ENCODE measurements around the gene DDX10. TPM values are rescaled to one million over a fixed set of nuclear protein-coding genes. Genes with fewer than 3 reads are reported as not detected.

DDX10 gene
- total and polyA plus RNA-seq, 9 of the 15 experiments (the other 6 are each of a cell fraction or from before 2014, with no cell fraction given) = 33.9 to 94.6 (median 50.7) TPM

DNA sequence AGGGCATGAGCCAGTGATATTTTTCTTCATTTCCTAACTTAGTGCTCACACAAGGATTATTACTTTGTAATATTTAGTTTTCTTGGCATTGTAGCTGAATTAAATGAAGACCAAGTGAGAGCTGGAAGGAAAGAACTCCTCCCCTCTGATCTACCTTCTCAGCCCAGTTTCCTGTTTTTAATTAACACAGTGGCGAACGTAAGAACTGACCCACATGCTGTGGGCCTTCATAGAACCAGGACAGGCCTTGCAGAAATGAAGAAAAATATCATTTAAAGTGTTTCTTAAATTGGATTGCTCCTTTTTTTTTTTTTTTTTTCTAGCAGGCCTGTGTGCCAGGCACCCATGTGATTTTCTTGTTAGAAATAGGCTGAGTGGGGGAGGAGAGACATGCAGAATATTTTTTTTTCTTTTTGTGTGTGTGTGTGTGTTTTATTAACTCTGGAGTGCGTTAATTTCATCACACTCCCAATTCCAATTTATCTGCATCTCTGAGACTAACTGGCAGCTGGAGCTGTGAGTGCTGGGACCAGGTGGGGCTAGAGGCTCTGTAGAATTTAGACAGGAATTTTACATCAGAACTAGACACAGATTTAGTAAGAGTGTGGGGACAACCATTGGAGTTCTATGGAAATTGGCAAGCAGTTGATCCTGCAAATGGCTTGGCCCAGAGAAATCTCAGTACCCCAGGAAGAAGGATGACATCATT lies 320.5 kb downstream of the DDX10 start (continued):
- TF ChIP-seq, protein P1, sequence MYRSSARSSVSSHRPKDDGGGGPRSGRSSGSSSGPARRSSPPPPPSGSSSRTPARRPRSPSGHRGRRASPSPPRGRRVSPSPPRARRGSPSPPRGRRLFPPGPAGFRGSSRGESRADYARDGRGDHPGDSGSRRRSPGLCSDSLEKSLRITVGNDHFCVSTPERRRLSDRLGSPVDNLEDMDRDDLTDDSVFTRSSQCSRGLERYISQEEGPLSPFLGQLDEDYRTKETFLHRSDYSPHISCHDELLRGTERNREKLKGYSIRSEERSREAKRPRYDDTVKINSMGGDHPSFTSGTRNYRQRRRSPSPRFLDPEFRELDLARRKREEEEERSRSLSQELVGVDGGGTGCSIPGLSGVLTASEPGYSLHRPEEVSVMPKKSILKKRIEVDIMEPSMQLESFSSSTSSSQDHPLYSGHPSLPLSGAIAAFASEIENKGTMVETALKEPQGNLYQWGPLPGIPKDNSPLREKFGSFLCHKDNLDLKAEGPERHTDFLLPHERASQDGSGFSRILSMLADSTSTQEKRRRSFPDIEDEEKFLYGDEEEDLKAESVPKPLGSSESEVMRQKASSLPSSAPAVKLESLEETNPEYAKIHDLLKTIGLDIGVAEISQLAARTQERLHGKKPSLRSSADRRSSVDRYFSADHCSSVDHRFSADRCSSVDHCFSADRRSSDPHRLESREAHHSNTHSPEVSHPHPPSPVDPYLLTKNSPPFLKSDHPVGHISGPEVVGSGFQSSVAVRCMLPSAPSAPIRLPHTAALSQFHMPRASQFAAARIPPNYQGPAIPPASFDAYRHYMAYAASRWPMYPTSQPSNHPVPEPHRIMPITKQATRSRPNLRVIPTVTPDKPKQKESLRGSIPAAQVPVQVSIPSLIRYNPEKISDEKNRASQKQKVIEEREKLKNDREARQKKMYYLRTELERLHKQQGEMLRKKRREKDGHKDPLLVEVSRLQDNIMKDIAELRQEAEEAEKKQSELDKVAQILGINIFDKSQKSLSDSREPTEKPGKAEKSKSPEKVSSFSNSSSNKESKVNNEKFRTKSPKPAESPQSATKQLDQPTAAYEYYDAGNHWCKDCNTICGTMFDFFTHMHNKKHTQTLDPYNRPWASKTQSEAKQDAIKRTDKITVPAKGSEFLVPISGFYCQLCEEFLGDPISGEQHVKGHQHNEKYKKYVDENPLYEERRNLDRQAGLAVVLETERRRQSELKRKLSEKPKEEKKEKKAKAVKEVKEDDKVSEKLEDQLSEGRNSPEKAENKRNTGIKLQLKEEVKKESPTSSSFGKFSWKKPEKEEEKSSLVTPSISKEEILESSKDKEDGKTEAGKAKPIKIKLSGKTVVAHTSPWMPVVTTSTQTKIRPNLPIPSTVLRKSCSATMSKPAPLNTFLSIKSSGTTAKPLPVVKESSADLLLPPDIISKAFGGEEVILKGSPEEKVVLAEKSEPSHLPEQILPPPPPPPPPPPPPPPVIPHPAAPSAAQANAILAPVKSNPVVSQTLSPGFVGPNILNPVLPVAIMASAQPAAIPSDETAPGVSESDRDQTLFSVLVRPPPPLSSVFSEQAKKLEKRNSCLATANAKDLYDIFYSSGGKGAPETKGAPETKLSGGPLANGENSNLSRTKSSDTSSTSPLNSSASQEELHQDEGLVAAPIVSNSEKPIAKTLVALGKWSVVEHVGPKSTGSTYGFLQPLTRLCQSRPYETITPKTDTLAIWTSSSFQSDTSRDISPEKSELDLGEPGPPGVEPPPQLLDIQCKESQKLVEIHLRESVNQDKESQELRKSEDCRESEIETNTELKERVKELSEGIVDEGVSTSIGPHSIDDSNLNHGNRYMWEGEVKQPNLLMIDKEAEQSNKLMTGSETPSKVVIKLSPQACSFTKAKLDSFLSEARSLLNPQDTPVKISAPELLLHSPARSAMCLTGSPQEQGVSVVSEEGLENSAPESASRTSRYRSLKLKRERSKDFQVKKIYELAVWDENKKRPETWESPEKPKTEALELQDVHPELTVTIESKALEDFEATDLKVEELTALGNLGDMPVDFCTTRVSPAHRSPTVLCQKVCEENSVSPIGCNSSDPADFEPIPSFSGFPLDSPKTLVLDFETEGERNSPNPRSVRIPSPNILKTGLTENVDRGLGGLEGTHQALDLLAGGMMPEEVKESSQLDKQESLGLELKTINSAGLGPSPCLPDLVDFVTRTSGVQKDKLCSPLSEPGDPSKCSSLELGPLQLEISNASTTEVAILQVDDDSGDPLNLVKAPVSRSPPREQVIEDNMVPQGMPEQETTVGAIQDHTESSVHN (IDR thresholded peaks at IDR 0.05; ENCODE audit: borderline replicate concordance in 1 of 2, low read depth in 1 of 2) = no peak
- no peak for TF ChIP-seq MED1 (CRISPR knock-in tag; IDR thresholded peaks at IDR 0.05; ENCODE audit: borderline replicate concordance)
